ENCODE results near the gene SOCS3.

Gene SOCS3

GRCh38 chr17:78375401-78376151, 15.7 kb upstream of the SOCS3 start:
- TF ChIP-seq TAF1 (IDR thresholded peaks at IDR 0.05; ENCODE audit: borderline replicate concordance, insufficient read depth, low read length) (no peak), POLR2AphosphoS5 (IDR thresholded peaks at IDR 0.05; ENCODE audit: low read depth, low read length) (no peak), FOXP2 (optimal IDR thresholded peaks at IDR 0.05; ENCODE audit: borderline replicate concordance, extremely low read depth, extremely low read length, insufficient read depth) (peak; percentile 87), REST (IDR thresholded peaks at IDR 0.05; ENCODE audit: insufficient read depth in 1 of 2, low read depth in 2 of 2, low read length in 2 of 2) (no peak)

- peak; percentile 32; the same call in 1 of the 2 replicates for TF ChIP-seq SIN3A (IDR thresholded peaks at IDR 0.05; ENCODE audit: borderline replicate concordance, insufficient read depth, low read length)
- no peak for TF ChIP-seq FOXP2 (optimal IDR thresholded peaks at IDR 0.05; ENCODE audit: borderline replicate concordance, extremely low read depth, extremely low read length, insufficient read depth)
Measured at GRCh38 chr17:78374631-78375274, 14.9 kb upstream of the SOCS3 start.

- TF ChIP-seq REST (IDR thresholded peaks at IDR 0.05; ENCODE audit: insufficient read depth in 1 of 2, low read depth in 2 of 2, low read length in 2 of 2): no peak
- TF ChIP-seq TAF1 (IDR thresholded peaks at IDR 0.05; ENCODE audit: borderline replicate concordance, insufficient read depth, low read length): no peak
- no peak for TF ChIP-seq FOXP2 (optimal IDR thresholded peaks at IDR 0.05; ENCODE audit: borderline replicate concordance, extremely low read depth, extremely low read length, insufficient read depth)
- TF ChIP-seq SIN3A (IDR thresholded peaks at IDR 0.05; ENCODE audit: borderline replicate concordance, insufficient read depth, low read length): no peak
- TF ChIP-seq POLR2AphosphoS5 (IDR thresholded peaks at IDR 0.05; ENCODE audit: low read depth, low read length): no peak
Measured at GRCh38 chr17:78374189-78374588, 14.3 kb upstream of the SOCS3 start.

GRCh38 chr17:78372841-78373240, 13.0 kb upstream of the SOCS3 start:
- TF ChIP-seq TAF1 (IDR thresholded peaks at IDR 0.05; ENCODE audit: borderline replicate concordance, insufficient read depth, low read length) (no peak), SIN3A (IDR thresholded peaks at IDR 0.05; ENCODE audit: borderline replicate concordance, insufficient read depth, low read length) (no peak), FOXP2 (optimal IDR thresholded peaks at IDR 0.05; ENCODE audit: borderline replicate concordance, extremely low read depth, extremely low read length, insufficient read depth) (no peak), POLR2AphosphoS5 (IDR thresholded peaks at IDR 0.05; ENCODE audit: low read depth, low read length) (no peak)

GRCh38 chr17:78371056-78371455, 11.2 kb upstream of the SOCS3 start:
- no peak for TF ChIP-seq REST (IDR thresholded peaks at IDR 0.05; ENCODE audit: insufficient read depth in 1 of 2, low read depth in 2 of 2, low read length in 2 of 2)
- no peak for TF ChIP-seq TAF1 (IDR thresholded peaks at IDR 0.05; ENCODE audit: borderline replicate concordance, insufficient read depth, low read length)
- TF ChIP-seq POLR2AphosphoS5 (IDR thresholded peaks at IDR 0.05; ENCODE audit: low read depth, low read length): no peak
- TF ChIP-seq FOXP2 (optimal IDR thresholded peaks at IDR 0.05; ENCODE audit: borderline replicate concordance, extremely low read depth, extremely low read length, insufficient read depth): no peak
- no peak for TF ChIP-seq SIN3A (IDR thresholded peaks at IDR 0.05; ENCODE audit: borderline replicate concordance, insufficient read depth, low read length)

Data from PFSK-1 (cell line).